T-helper 9 cell (primary cell): Measurements from ENCODE around the gene MED22.
"Not testable (repeated sequence)": the region's sequence is repeated elsewhere in the genome, so short reads cannot be mapped to it uniquely, and the experiment has no call there.

Source experiments
- DNase-seq: peaks from one replicate; pipeline ENCODE4 v3.0.0-alpha.2; 2020

The MED22 gene

GRCh38 chr9:133334161-133334560, 13.8 kb downstream of the MED22 start:
- no peak for DNase-seq

GRCh38 chr9:133333566-133333965, 14.4 kb downstream of the MED22 start:
- DNase-seq = no peak

GRCh38 chr9:133333011-133333410, 14.9 kb downstream of the MED22 start:
- no peak for DNase-seq

GRCh38 chr9:133332381-133332730, 15.6 kb downstream of the MED22 start:
- DNase-seq = no peak

- no peak for DNase-seq
These were observed 16.1 kb downstream of the MED22 start for GRCh38 chr9:133331641-133332380.

- DNase-seq = no peak
These were observed 16.7 kb downstream of the MED22 start for GRCh38 chr9:133331221-133331620.

GRCh38 chr9:133329306-133330156, 18.4 kb downstream of the MED22 start:
- DNase-seq = not testable (repeated sequence)

GRCh38 chr9:133327834-133328484, 20.0 kb downstream of the MED22 start:
- no peak for DNase-seq

- DNase-seq = not testable (repeated sequence)
These were observed 20.9 kb downstream of the MED22 start for GRCh38 chr9:133327021-133327420.

GRCh38 chr9:133323991-133324703, 23.8 kb downstream of the MED22 start:
- DNase-seq = no peak

- DNase-seq = no peak
These were observed 24.7 kb downstream of the MED22 start for GRCh38 chr9:133323211-133323610.

- no peak for DNase-seq
These were observed 25.2 kb downstream of the MED22 start for GRCh38 chr9:133322701-133323100.

GRCh38 chr9:133321411-133321935, 26.5 kb downstream of the MED22 start:
- DNase-seq = no peak

GRCh38 chr9:133320421-133320881, 27.5 kb downstream of the MED22 start:
- no peak for DNase-seq

- DNase-seq = not testable (repeated sequence)
These were observed 30.4 kb downstream of the MED22 start for GRCh38 chr9:133317551-133317950.

- no peak for DNase-seq
These were observed 31.9 kb downstream of the MED22 start for GRCh38 chr9:133315997-133316396.

GRCh38 chr9:133309608-133310007, 38.3 kb downstream of the MED22 start:
- no peak for DNase-seq

- no peak for DNase-seq
These were observed 40.6 kb downstream of the MED22 start for GRCh38 chr9:133307301-133307700.

GRCh38 chr9:133306242-133307204, 41.4 kb downstream of the MED22 start:
- no peak for DNase-seq

GRCh38 chr9:133305731-133306130, 42.2 kb downstream of the MED22 start:
- no peak for DNase-seq
